NCI-H2107 treated with DMSO at 0.1 percent for 48 hours (cell line): ENCODE results near the gene ARHGEF9.

Source experiments
- DNase-seq: peaks from one replicate; lab custom pipeline; 2025; ENCODE audit not compliant: unreplicated experiment; lab: John Stamatoyannopoulos, UW

Gene ARHGEF9

DNA sequence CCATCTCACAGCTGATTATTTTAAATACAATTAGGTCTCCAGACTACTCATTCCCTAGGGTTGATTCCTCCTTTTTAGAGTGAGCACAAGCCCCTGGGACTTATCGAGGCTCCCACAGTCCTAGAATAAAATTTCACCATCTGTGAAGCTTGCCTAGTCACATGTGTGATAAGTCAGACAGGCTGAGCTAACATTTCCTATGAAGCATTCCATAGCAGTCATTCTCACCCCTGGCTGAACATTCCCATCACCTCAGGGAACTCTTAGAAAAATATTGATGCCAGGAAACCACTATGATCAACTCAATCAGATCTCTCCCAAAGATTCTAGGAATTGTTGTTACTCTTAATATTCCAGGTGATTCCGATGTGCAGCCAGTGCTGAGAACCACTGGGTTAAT, 37.7 kb downstream of the ARHGEF9 start:
- no peak for DNase-seq

DNA sequence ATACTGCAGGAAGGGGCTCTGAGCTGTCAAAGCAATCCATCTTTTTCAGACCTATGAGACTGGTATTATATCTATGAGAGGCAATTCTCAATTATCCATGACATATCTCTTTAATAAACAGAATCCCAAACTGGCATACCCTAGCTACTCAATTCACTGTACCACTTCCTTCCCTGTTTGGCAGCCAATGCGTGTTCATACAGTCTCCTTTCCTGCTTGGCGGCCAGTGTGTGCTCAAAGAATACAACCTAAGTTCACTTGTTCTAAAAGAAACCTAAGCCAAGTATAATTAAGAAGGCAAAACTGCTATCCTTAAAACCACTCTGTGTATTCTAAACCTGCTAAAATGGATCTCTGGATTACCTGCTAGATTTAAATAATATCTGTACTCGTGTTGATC, 38.3 kb downstream of the ARHGEF9 start:
- DNase-seq = no peak

- no peak for DNase-seq
Measured at GRCh38 chrX:63746278-63746677, 38.7 kb downstream of the ARHGEF9 start.

- DNase-seq = no peak
Measured at GRCh38 chrX:63744850-63745394, 40.1 kb downstream of the ARHGEF9 start.

- DNase-seq = no peak
Measured at GRCh38 chrX:63743596-63743995, 41.4 kb downstream of the ARHGEF9 start.

- no peak for DNase-seq
Measured at GRCh38 chrX:63740382-63740781, 44.6 kb downstream of the ARHGEF9 start.

- DNase-seq = no peak
Measured at GRCh38 chrX:63739885-63740284, 45.1 kb downstream of the ARHGEF9 start.

DNA sequence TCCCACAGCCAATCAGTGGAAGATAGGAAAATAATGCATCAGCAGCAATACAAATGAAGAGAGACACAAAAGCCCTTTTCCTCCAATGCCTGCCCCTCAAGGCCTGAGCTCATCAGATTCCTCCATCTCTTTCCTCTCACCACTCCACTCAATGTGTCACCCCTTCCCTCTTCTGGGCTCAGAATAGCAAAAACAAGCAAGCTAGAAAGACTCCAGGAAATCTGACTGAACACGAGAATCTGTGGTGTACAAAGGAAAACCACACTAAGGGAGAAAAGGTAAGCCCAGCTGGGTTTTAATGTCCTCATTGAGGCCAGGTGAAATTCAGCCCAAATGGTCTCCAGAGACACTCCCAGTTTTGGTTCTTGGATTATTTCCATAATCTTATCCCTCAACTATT, 46.3 kb downstream of the ARHGEF9 start:
- DNase-seq = no peak

GRCh38 chrX:63737131-63737921, 47.7 kb downstream of the ARHGEF9 start:
- DNase-seq = no peak

GRCh38 chrX:63735882-63736281, 49.1 kb downstream of the ARHGEF9 start:
- DNase-seq = no peak

- DNase-seq = no peak
Measured at GRCh38 chrX:63720293-63720692, 64.7 kb downstream of the ARHGEF9 start.

DNA sequence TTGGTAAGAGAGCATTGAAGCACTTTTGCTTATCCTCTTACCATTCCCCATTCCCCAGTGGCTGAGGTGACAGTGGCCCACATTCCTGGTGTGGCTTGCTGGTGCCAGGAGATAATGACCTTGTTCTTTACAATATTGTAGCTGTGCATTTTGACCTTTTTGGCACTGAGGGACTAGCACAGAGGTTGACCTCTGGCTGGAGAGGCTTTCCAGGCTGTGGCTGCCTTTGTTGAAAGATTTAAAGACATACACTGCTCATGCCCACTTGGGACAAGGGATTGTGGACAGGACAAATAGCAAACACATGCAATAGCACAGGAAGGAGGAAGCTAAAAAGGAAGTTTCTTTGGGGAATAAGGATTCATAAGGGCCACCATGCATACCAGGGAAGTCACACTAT, 65.4 kb downstream of the ARHGEF9 start:
- no peak for DNase-seq

GRCh38 chrX:63718010-63718694, 66.9 kb downstream of the ARHGEF9 start:
- DNase-seq = no peak

- no peak for DNase-seq
Measured at GRCh38 chrX:63713526-63713925, 71.5 kb downstream of the ARHGEF9 start.

- DNase-seq = no peak
Measured at GRCh38 chrX:63708801-63709200, 76.2 kb downstream of the ARHGEF9 start.

GRCh38 chrX:63702556-63702955, 82.5 kb downstream of the ARHGEF9 start:
- DNase-seq = no peak

DNA sequence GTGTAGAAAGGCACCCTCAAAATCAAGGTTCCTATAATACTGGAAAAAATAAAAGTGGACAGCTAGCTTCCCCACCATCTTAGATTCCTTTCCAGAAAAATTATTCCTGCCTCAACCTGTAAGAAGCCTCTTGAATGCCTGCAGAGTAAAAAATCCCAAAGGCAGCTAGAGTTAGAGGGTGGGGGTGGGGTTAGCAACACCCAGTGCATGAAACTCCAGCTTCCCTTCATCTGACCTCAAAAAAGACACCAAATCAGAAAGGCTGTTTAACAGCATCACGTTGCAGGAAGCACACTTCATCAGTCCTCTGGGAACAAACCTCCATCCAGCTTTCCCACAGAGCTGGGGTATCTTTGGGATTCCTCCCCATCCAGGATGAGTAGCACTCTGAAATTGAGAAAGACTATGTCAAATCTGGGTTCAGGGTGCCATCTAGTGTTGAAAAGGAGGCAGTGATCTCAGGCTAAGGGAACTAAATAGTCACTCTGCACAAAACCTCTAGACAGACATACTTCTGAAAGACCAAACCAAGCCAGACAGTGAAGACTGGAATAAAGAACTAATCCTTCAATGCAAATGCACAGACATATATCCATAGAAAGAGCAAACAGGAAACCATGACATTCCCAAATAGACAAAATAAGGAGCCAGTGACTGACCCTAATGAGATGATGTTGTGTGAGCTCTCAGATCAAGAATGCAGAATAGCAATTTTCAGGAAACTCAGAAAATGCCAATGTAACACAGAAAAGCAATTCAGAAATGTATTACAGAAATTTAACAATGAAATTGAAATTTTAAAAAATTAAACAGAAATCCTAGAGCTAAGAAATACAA, 97.9 kb downstream of the ARHGEF9 start:
- DNase-seq = peak; percentile 26

- no peak for DNase-seq
Measured at GRCh38 chrX:63680423-63680822, 104.6 kb downstream of the ARHGEF9 start.

DNA sequence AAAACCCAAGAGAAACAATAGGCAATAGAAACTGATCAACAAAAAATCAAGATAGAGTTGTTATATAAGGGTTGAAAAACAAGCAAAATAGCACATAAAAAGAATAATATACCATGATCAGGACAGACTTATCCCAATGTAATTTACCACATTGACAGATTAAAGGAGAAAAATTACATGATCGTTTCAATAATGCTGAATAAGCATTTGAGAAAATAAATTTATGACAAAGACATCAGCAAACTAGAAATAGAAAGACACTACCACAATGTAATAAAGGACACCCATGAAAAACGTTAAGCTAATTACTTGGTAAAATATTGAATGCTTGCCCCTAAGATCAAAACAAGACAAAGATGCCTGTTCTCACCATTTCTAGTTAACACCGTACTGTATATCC, 105.6 kb downstream of the ARHGEF9 start:
- DNase-seq = no peak

GRCh38 chrX:63675716-63676115, 109.3 kb downstream of the ARHGEF9 start:
- DNase-seq = no peak

DNA sequence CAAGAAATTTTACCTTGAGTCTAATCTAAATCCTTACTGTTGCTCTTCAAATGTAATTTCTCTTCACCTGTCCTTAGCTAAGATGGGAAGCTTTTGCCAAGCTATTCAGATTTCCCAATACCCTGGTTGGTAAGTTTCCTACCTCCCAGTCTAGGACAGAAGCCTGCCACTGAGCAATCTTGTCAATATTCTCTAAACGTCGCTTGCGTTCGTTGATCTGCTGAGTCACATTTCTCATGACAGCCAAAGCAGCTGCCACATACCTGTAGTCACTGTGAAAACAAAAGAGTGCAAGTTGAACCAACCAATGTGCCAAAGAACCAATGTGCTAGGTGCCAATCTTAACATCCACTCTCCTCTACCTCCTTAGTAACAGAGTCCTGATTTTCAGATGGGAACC, 111.1 kb downstream of the ARHGEF9 start:
- no peak for DNase-seq
